Measurements from ENCODE around the gene PLEKHO1.

- TF ChIP-seq CTCF (conservative IDR thresholded peaks at IDR 0.05; ENCODE audit: low read depth, low read length) (no peak), EZH2 (IDR thresholded peaks at IDR 0.05; ENCODE audit: borderline replicate concordance, low read depth, low read length, poor library complexity, severe bottlenecking) (no peak)
Observed at GRCh38 chr1:150162582-150162861, 12.8 kb downstream of the PLEKHO1 start.
